Kidney (tissue), 14 donors: ENCODE data around the gene CTNNAL1. TPM values are rescaled to one million over a fixed set of nuclear protein-coding genes. Genes with fewer than 3 reads are reported as not detected.
A peak's percentile ranks its signal among the peaks of the same experiment; 100 is the strongest.
"Not testable (repeated sequence)": the region's sequence is repeated elsewhere in the genome, so short reads cannot be mapped to it uniquely, and the experiment has no call there.

Experiments
- DNase-seq, 5 donors: peaks; one replicate each; pipeline ENCODE4 v3.0.0-alpha.2; 2013 to 2020
- FAIRE-seq: peaks from 2 replicates; lab custom pipeline; 2012; peaks lifted over from hg19 to GRCh38; lab: Jason Lieb, UNC
- H3K27ac ChIP-seq, 2 donors: one replicate each; pipeline ENCODE4 v1.7.0; 2013; ENCODE audit warnings: low read depth in 2 of 2, low read length in 2 of 2, inconsistent platforms in 1 of 2
- H3K27me3 ChIP-seq: one replicate; pipeline ENCODE4 v1.7.1; 2013; ENCODE audit warnings: low read length, inconsistent platforms; ENCODE audit not compliant: control insufficient read depth, insufficient read depth
- H3K36me3 ChIP-seq, 3 donors: one replicate each; pipeline versions ENCODE4 v1.7.0 to v1.7.1; 2013; ENCODE audit warnings: low read length in 3 of 3, control low read depth in 1 of 3, inconsistent platforms in 1 of 3; ENCODE audit not compliant: insufficient read depth in 3 of 3, control insufficient read depth in 2 of 3
- H3K4me1 ChIP-seq, 3 donors: one replicate each; pipeline versions ENCODE4 v1.7.0 to v1.7.1; 2013; ENCODE audit warnings: low read length in 3 of 3, inconsistent platforms in 1 of 3, low read depth in 1 of 3; ENCODE audit not compliant: control insufficient read depth in 2 of 3, insufficient read depth in 2 of 3
- H3K4me3 ChIP-seq, 3 donors: one replicate each; pipeline versions ENCODE4 v1.7.0 to v1.8.1; 2013; ENCODE audit warnings: low read length in 3 of 3, control low read depth in 1 of 3, inconsistent platforms in 1 of 3
- H3K9ac ChIP-seq, 3 donors: one replicate each; pipeline versions ENCODE4 v1.7.0 to v1.7.1; 2013; ENCODE audit warnings: low read length in 3 of 3, control low read depth in 1 of 3, inconsistent platforms in 1 of 3
- H3K9me3 ChIP-seq, 3 donors: one replicate each; pipeline versions ENCODE4 v1.7.0 to v1.7.1; 2013; ENCODE audit warnings: low read length in 3 of 3, control low read depth in 1 of 3, inconsistent platforms in 1 of 3; ENCODE audit not compliant: control insufficient read depth in 2 of 3, insufficient read depth in 1 of 3
- intact Hi-C: fragments of 100-400 bp; cut with DNase I; formaldehyde crosslinking; loops from one replicate; pipeline ENCODE4 v1.11.1; 2022
- polyA plus RNA-seq: library from polyadenylated mRNA; stranded (reverse); fragments of 350-450 nt; fragmentation: Illumina TruSeq; extraction: RNeasy Lipid Tissue Mini Kit (QIAGEN cat#74804); gene quantifications from one replicate; pipeline ENCODE4 v1.2.3, GENCODE V29; 2014; ENCODE audit warnings: low read depth, low replicate concordance; ENCODE audit not compliant: insufficient read depth
- total RNA-seq: library from RNA; stranded (reverse); fragmentation: NEBNext Ultra II Directional; extraction: Animal tissue kit (Norgen Biotek cat#: 25700); gene quantifications from one replicate; pipeline ENCODE4 v1.2.1, GENCODE V29; 2021
- TF ChIP-seq, protein P1 (sequence below): IDR thresholded peaks from 3 replicates; pipeline ENCODE4 v1.5.1; 2012; ENCODE audit warnings: mild to moderate bottlenecking, moderate library complexity, borderline replicate concordance; ENCODE audit not compliant: insufficient read depth; ENCODE audit errors: extremely low read depth
- donor health status: control.
- donor health status: control.
- donor health status: control.
- donor health status: control.
- donor health status: control.
- donor health status: DM: yes; HTN: yes; CAD: no.
- donor health status: Normal renal cell carcinoma (clear cell type).

CTNNAL1 gene
- total and polyA plus RNA-seq, 2 donors from 2014 or later: 38.6 to 54.8 TPM

DNA sequence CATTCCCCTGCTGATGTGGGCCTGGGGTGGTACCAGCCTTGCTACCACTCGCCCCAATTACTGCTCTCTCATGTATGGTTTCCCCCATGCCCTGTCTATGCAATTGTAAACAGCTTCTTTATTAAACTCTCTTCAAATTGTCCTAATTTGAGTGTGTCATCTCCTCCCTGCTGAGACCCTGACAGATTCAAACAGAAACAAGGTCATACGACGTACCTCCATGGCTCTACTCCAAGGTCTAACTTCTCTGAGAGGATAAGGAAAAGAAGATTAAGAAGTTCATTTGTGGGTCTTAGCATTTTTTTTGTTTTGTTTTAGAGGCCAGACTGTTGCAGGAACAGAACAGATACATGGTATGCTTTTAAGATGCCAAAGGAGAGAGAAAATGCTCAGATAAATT is 41.1 kb downstream of the CTNNAL1 start:
- intact Hi-C loops: no loop called here
- TF ChIP-seq, protein P1, sequence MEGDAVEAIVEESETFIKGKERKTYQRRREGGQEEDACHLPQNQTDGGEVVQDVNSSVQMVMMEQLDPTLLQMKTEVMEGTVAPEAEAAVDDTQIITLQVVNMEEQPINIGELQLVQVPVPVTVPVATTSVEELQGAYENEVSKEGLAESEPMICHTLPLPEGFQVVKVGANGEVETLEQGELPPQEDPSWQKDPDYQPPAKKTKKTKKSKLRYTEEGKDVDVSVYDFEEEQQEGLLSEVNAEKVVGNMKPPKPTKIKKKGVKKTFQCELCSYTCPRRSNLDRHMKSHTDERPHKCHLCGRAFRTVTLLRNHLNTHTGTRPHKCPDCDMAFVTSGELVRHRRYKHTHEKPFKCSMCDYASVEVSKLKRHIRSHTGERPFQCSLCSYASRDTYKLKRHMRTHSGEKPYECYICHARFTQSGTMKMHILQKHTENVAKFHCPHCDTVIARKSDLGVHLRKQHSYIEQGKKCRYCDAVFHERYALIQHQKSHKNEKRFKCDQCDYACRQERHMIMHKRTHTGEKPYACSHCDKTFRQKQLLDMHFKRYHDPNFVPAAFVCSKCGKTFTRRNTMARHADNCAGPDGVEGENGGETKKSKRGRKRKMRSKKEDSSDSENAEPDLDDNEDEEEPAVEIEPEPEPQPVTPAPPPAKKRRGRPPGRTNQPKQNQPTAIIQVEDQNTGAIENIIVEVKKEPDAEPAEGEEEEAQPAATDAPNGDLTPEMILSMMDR: no peak
- Histone ChIP-seq H3K9ac (no peak overlapping the region), H3K27me3 (no peaks in the 10 kb centered on the region), H3K4me3 (no peak overlapping the region), H3K36me3 (peaks cover 0 to 5% (median 0%) of the 10 kb centered on the region in 3 donors), H3K27ac (peak overlapping the region; percentile 42 to 51), H3K9me3 (no peaks in the 10 kb centered on the region), H3K4me1 (peaks cover 0 to 11% (median 9%) of the 10 kb centered on the region in 3 donors)
- FAIRE-seq (no peak), DNase-seq (peak in 1 of 5 donors; percentile 13)

GRCh38 chr9:108971392-108971791 is 41.9 kb downstream of the CTNNAL1 start:
- H3K9me3 ChIP-seq, H3K36me3 ChIP-seq, FAIRE-seq, H3K27me3 ChIP-seq, intact Hi-C loops, H3K27ac ChIP-seq, H3K9ac ChIP-seq, DNase-seq, H3K4me3 ChIP-seq: not testable (repeated sequence)
- peaks cover 0 to 11% (median 9%) of the 10 kb centered on the region in 3 donors for H3K4me1 ChIP-seq

- Histone ChIP-seq H3K9ac (no peak overlapping the region), H3K4me1 (peaks cover 0 to 7% (median 4%) of the 10 kb centered on the region in 3 donors), H3K27ac (no peak overlapping the region), H3K36me3 (peaks cover 0 to 5% (median 0%) of the 10 kb centered on the region in 3 donors), H3K9me3 (no peaks in the 10 kb centered on the region), H3K4me3 (no peak overlapping the region), H3K27me3 (no peaks in the 10 kb centered on the region)
- FAIRE-seq (no peak), DNase-seq (no peak)
- intact Hi-C loops: no loop called here
- TF ChIP-seq, protein P1: no peak
Measured at GRCh38 chr9:108967916-108968315, 45.4 kb downstream of the CTNNAL1 start.

DNA sequence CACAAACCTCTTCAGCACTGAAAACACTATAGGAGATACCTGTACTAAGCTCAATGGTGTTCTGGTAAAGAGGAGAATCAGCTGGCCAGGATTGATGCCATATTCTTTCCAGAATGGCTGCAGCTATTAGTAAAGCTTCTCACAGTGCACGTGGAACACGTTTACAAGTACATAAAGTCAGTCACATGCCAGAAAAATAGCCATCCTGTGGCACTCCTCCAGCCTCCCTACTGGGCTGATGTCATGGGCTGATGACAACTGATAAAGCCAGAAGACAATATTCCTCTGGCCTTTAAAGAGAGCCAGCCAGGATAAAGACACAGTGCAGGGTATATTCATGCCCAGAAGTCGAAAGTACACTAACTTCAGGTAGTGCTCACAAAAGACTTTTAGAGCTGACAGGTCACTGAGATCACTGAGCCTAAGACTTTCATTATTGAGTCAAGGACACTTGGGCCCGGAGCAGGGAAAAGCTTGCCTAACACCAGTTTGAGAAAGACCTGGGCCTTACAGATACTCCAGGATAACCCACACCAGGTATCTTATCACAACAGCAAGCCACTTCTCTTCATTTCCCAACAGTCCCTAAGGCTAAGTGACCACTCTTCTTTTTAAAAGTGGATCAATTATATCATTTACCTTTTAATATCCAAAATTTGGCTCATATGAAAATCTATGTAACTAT is 49.7 kb downstream of the CTNNAL1 start:
- FAIRE-seq (no peak), DNase-seq (no peak)
- no peaks in the 10 kb centered on the region for H3K9me3 ChIP-seq
- intact Hi-C loops: no loop called here
- H3K27ac ChIP-seq: no peak overlapping the region
- H3K36me3 ChIP-seq: no peaks in the 10 kb centered on the region
- no peak overlapping the region for H3K9ac ChIP-seq
- H3K27me3 ChIP-seq: no peaks in the 10 kb centered on the region
- H3K4me3 ChIP-seq: no peak overlapping the region
- H3K4me1 ChIP-seq: no peaks in the 10 kb centered on the region
- TF ChIP-seq, protein P1: no peak
